K562 (cell line): ENCODE results near the gene IL20. TPM values are rescaled to one million over a fixed set of nuclear protein-coding genes. Genes with fewer than 3 reads are reported as not detected.
A peak's percentile ranks its signal among the peaks of the same experiment; 100 is the strongest.

Source experiments
- ATAC-seq: fragments of 200-7000 bp; cut with Tn5 transposase; 3 replicates; pipeline ENCODE4 v1.9.1; 2020; ENCODE audit warnings: moderate library complexity
- BruUV-seq: library from RNA; stranded (reverse); fragments of 400-500 nt; replicated peaks from 2 replicates; lab custom pipeline; 2021; lab: Mats Ljungman, UMichigan
- CTCF ChIA-PET: fragments of 300-600 bp; formaldehyde crosslinking; extraction: SDS; loops from one replicate; lab custom pipeline; 2021; ENCODE audit warnings: low intra/inter-chr PET ratio; lab: Yijun Ruan, JAX
- POLR2A ChIA-PET: fragments of 300-600, 350-650 bp; sonication (Branson Sonifier 250); formaldehyde crosslinking; extraction: SDS; loops from one replicate; lab custom pipeline; 2021; ENCODE audit warnings: antibody characterized with exemption, inconsistent platforms; lab: Yijun Ruan, JAX
- DNase-seq, 4 experiments: peaks; one replicate each; pipeline versions ENCODE4 v3.0.0 to v3.0.0-alpha.2; 2011 to 2018; ENCODE audit warnings: low spot score in 3 of 4, mixed read lengths in 3 of 4; ENCODE audit errors: extremely low read depth in 1 of 4
- FAIRE-seq: peaks from 2 replicates; lab custom pipeline; 2011; peaks lifted over from hg19 to GRCh38; lab: Jason Lieb, UNC
- H2AFZ ChIP-seq: 2 replicates; pipeline ENCODE4 v1.6.0; 2011; ENCODE audit warnings: low read depth, low read length, control low read depth, inconsistent platforms
- H3K27ac ChIP-seq: fragments of 200-600 bp; 3 replicates; pipeline ENCODE4 v1.8.0; 2011; ENCODE audit warnings: low read depth, mild to moderate bottlenecking, control low read depth, inconsistent platforms, low read length, moderate library complexity, mixed read lengths; ENCODE audit errors: extremely low read depth
- H3K27me3 ChIP-seq, 2 experiments: fragments of 300-600 bp in 1 of 2; 2 replicates in 1 of 2; 3 replicates in 1 of 2; pipeline versions ENCODE4 v1.6.0 to v1.8.0; 2011; ENCODE audit warnings: inconsistent platforms in 2 of 2, low read length in 2 of 2, mild to moderate bottlenecking in 1 of 2, mixed read lengths in 1 of 2, moderate library complexity in 1 of 2; ENCODE audit not compliant: control insufficient read depth in 2 of 2, insufficient read depth in 2 of 2
- H3K36me3 ChIP-seq: fragments of 300-600 bp; 3 replicates; pipeline ENCODE4 v1.8.0; 2011; ENCODE audit warnings: mild to moderate bottlenecking, low read length, inconsistent platforms; ENCODE audit not compliant: control insufficient read depth, insufficient read depth
- H3K4me1 ChIP-seq, 2 experiments: fragments of 200-600 bp in 1 of 2; replicated peaks in 1 of 2; 2 replicates in 1 of 2; 3 replicates in 1 of 2; pipeline versions ENCODE4 v1.5.1 to v1.8.0; 2011; ENCODE audit warnings: inconsistent platforms in 2 of 2, low read length in 2 of 2, mild to moderate bottlenecking in 1 of 2, mixed read lengths in 1 of 2, moderate library complexity in 1 of 2; ENCODE audit not compliant: control insufficient read depth in 2 of 2, insufficient read depth in 2 of 2
- H3K4me2 ChIP-seq: 2 replicates; pipeline ENCODE4 v1.6.1; 2011; ENCODE audit warnings: low read length, control low read depth, inconsistent platforms, mixed read lengths; ENCODE audit not compliant: insufficient read depth
- H3K4me3 ChIP-seq: fragments of 200-600 bp; sonication (generic), shearing (Covaris generic); 2 replicates; pipeline ENCODE4 v1.5.1; 2016; ENCODE audit warnings: control low read depth, inconsistent platforms
- H3K79me2 ChIP-seq: fragments of 200-600 bp; 3 replicates; pipeline ENCODE4 v1.8.0; 2011; ENCODE audit warnings: low read length, inconsistent platforms; ENCODE audit not compliant: control insufficient read depth, insufficient read depth
- H3K9ac ChIP-seq, 2 experiments: 2 replicates each; pipeline versions ENCODE4 v1.6.0 to v1.6.1; 2011; ENCODE audit warnings: low read depth in 2 of 2, low read length in 2 of 2, control low read depth in 1 of 2, inconsistent platforms in 1 of 2, mild to moderate bottlenecking in 1 of 2, mixed read lengths in 1 of 2; ENCODE audit not compliant: insufficient read depth in 1 of 2
- H3K9me1 ChIP-seq: one replicate; pipeline ENCODE4 v1.6.0; 2011; ENCODE audit warnings: inconsistent platforms, mild to moderate bottlenecking, low read length, moderate library complexity; ENCODE audit not compliant: control insufficient read depth, insufficient read depth
- H3K9me3 ChIP-seq: replicated peaks from 2 replicates; pipeline ENCODE4 v1.5.1; 2011; ENCODE audit warnings: low read depth, low read length, inconsistent platforms; ENCODE audit not compliant: control insufficient read depth, insufficient read depth
- H4K20me1 ChIP-seq: replicated peaks from 2 replicates; pipeline ENCODE4 v1.6.1; 2011; ENCODE audit warnings: low read length, inconsistent platforms, mixed read lengths; ENCODE audit not compliant: control insufficient read depth, insufficient read depth
- BCOR ChIP-seq: fragments of 450-650 bp; IDR thresholded peaks from 2 replicates; pipeline ENCODE4 v1.6.1; 2016
- FOS ChIP-seq: IDR thresholded peaks from 3 replicates; pipeline ENCODE4 v1.6.1; 2011; ENCODE audit not compliant: insufficient read length; ENCODE audit errors: extremely low read depth
- HSF4 ChIP-seq: fragments of 250-450 bp; sonication (Bioruptor Pico); IDR thresholded peaks from 2 replicates; pipeline ENCODE4 v2.1.2; 2022; ENCODE audit warnings: mild to moderate bottlenecking, moderate library complexity, borderline replicate concordance
- POLR2B ChIP-seq: fragments of 450-650 bp; IDR thresholded peaks from 2 replicates; pipeline ENCODE4 v1.6.1; 2018; ENCODE audit warnings: low read depth; ENCODE audit not compliant: partially characterized antibody
- in situ Hi-C: fragments of 300-500 bp; cut with MboI; formaldehyde crosslinking; loops from 4 replicates; pipeline ENCODE4 v1.15.0; 2018; ENCODE audit warnings: inconsistent platforms, mixed read lengths
- intact Hi-C: fragments of 100-400 bp; cut with micrococcal nuclease; formaldehyde crosslinking; loops from 2 replicates; pipeline ENCODE4 v1.14.2; 2022
- polyA plus RNA-seq, 8 experiments: library from polyadenylated mRNA; depleted of rRNA in 4 of 8; stranded (reverse) in 5 of 8; unstranded in 3 of 8; fragments of >200 nt; fragmentation: Nextera tagmentation in 2 of 8; fragmentation: Illumina TruSeq in 1 of 8; extraction: Ambion mirVana in 2 of 8; extraction: Trizol in 1 of 8; gene quantifications; 2 replicates each; pipeline versions ENCODE4 v1.2.1 to v1.2.3, GENCODE V29; 2011 to 2014; ENCODE audit warnings: inconsistent platforms in 1 of 8, missing spikeins in 1 of 8
- total RNA-seq, 7 experiments: library from RNA; depleted of rRNA in 6 of 7; stranded (reverse); fragments of >200 nt in 6 of 7; fragmentation: Illumina TruSeq in 2 of 7; extraction: Trizol in 2 of 7; gene quantifications; 2 replicates each; pipeline versions ENCODE4 v1.2.1 to v1.2.3, GENCODE V29; 2011 to 2021; ENCODE audit warnings: low replicate concordance in 1 of 7
- TF ChIP-seq, protein P1 (sequence below): fragments of 200-800 bp; sonication (Bioruptor generic); IDR thresholded peaks from 2 replicates; pipeline ENCODE4 v1.6.1; 2016; ENCODE audit warnings: missing genetic modification characterization, missing compliant biosample characterization
- TF ChIP-seq, protein P2 (sequence below): fragments of 250-450 bp; sonication (Bioruptor Pico); IDR thresholded peaks from 2 replicates; pipeline ENCODE4 v1.4.0; 2020

Gene IL20
- total and polyA plus RNA-seq, 9 of the 15 experiments (the other 6 are each of a cell fraction or from before 2014, with no cell fraction given): not detected

DNA sequence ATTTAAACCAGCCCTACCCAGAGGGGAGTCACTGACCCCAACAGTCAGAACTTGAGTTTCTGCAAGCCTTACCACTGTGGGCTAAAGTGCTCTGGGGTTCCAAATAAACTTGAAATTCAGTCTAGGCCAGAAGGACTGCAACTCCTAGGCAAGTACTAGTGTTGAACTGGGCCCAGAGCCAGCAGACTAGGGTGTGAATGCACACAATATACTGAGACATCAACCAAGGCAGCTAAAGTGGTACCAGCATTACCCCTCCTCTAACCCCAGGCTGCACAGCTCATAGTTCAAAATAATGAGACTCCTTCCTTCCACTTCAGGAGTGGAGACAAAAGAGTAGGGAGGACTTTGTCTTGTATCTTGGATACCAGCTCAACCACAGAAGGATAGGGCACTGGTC lies 18.9 kb upstream of the IL20 start:
- Histone ChIP-seq H3K9me1 (no peaks in the 10 kb centered on the region), H3K27me3 (no peaks in the 10 kb centered on the region; a peak in 1 of 5 replicates), H3K9ac (no peak overlapping the region), H2AFZ (no peak overlapping the region), H3K79me2 (no peaks in the 10 kb centered on the region), H3K4me3 (no peak overlapping the region), H4K20me1 (no peaks in the 10 kb centered on the region), H3K36me3 (no peaks in the 10 kb centered on the region), H3K27ac (no peak overlapping the region), H3K4me2 (no peak overlapping the region), H3K4me1 (peaks cover 21 to 22% of the 10 kb centered on the region in 2 experiments; a peak in 4 of 5 replicates), H3K9me3 (no peaks in the 10 kb centered on the region)
- in situ Hi-C loops (no loop called here), intact Hi-C loops (no loop called here)
- TF ChIP-seq, protein P1, sequence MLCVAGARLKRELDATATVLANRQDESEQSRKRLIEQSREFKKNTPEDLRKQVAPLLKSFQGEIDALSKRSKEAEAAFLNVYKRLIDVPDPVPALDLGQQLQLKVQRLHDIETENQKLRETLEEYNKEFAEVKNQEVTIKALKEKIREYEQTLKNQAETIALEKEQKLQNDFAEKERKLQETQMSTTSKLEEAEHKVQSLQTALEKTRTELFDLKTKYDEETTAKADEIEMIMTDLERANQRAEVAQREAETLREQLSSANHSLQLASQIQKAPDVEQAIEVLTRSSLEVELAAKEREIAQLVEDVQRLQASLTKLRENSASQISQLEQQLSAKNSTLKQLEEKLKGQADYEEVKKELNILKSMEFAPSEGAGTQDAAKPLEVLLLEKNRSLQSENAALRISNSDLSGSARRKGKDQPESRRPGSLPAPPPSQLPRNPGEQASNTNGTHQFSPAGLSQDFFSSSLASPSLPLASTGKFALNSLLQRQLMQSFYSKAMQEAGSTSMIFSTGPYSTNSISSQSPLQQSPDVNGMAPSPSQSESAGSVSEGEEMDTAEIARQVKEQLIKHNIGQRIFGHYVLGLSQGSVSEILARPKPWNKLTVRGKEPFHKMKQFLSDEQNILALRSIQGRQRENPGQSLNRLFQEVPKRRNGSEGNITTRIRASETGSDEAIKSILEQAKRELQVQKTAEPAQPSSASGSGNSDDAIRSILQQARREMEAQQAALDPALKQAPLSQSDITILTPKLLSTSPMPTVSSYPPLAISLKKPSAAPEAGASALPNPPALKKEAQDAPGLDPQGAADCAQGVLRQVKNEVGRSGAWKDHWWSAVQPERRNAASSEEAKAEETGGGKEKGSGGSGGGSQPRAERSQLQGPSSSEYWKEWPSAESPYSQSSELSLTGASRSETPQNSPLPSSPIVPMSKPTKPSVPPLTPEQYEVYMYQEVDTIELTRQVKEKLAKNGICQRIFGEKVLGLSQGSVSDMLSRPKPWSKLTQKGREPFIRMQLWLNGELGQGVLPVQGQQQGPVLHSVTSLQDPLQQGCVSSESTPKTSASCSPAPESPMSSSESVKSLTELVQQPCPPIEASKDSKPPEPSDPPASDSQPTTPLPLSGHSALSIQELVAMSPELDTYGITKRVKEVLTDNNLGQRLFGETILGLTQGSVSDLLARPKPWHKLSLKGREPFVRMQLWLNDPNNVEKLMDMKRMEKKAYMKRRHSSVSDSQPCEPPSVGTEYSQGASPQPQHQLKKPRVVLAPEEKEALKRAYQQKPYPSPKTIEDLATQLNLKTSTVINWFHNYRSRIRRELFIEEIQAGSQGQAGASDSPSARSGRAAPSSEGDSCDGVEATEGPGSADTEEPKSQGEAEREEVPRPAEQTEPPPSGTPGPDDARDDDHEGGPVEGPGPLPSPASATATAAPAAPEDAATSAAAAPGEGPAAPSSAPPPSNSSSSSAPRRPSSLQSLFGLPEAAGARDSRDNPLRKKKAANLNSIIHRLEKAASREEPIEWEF (CRISPR knock-in tag): no peak
- TF ChIP-seq POLR2B (no peak), HSF4 (CRISPR knock-in tag) (no peak), BCOR (no peak), FOS (no peak)
- TF ChIP-seq, protein P2, sequence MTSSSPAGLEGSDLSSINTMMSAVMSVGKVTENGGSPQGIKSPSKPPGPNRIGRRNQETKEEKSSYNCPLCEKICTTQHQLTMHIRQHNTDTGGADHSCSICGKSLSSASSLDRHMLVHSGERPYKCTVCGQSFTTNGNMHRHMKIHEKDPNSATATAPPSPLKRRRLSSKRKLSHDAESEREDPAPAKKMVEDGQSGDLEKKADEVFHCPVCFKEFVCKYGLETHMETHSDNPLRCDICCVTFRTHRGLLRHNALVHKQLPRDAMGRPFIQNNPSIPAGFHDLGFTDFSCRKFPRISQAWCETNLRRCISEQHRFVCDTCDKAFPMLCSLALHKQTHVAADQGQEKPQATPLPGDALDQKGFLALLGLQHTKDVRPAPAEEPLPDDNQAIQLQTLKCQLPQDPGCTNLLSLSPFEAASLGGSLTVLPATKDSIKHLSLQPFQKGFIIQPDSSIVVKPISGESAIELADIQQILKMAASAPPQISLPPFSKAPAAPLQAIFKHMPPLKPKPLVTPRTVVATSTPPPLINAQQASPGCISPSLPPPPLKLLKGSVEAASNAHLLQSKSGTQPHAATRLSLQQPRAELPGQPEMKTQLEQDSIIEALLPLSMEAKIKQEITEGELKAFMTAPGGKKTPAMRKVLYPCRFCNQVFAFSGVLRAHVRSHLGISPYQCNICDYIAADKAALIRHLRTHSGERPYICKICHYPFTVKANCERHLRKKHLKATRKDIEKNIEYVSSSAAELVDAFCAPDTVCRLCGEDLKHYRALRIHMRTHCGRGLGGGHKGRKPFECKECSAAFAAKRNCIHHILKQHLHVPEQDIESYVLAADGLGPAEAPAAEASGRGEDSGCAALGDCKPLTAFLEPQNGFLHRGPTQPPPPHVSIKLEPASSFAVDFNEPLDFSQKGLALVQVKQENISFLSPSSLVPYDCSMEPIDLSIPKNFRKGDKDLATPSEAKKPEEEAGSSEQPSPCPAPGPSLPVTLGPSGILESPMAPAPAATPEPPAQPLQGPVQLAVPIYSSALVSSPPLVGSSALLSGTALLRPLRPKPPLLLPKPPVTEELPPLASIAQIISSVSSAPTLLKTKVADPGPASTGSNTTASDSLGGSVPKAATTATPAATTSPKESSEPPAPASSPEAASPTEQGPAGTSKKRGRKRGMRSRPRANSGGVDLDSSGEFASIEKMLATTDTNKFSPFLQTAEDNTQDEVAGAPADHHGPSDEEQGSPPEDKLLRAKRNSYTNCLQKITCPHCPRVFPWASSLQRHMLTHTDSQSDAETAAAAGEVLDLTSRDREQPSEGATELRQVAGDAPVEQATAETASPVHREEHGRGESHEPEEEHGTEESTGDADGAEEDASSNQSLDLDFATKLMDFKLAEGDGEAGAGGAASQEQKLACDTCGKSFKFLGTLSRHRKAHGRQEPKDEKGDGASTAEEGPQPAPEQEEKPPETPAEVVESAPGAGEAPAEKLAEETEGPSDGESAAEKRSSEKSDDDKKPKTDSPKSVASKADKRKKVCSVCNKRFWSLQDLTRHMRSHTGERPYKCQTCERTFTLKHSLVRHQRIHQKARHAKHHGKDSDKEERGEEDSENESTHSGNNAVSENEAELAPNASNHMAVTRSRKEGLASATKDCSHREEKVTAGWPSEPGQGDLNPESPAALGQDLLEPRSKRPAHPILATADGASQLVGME (CRISPR knock-in tag): no peak
- DNase-seq (no peak), ATAC-seq (peak; percentile 17), FAIRE-seq (no peak)
- CTCF ChIA-PET: no interaction called here
- POLR2A ChIA-PET: interaction anchor here (0.6 to 2.4 kb wide), 5 partner anchors 9 to 109 kb away, joined by 3 to 6 read pairs (median 5); no protein-coding TSS in a partner anchor
- BruUV-seq: no TSS peak
